ENCODE results near the gene LARGE1.

- TF ChIP-seq, protein P1, sequence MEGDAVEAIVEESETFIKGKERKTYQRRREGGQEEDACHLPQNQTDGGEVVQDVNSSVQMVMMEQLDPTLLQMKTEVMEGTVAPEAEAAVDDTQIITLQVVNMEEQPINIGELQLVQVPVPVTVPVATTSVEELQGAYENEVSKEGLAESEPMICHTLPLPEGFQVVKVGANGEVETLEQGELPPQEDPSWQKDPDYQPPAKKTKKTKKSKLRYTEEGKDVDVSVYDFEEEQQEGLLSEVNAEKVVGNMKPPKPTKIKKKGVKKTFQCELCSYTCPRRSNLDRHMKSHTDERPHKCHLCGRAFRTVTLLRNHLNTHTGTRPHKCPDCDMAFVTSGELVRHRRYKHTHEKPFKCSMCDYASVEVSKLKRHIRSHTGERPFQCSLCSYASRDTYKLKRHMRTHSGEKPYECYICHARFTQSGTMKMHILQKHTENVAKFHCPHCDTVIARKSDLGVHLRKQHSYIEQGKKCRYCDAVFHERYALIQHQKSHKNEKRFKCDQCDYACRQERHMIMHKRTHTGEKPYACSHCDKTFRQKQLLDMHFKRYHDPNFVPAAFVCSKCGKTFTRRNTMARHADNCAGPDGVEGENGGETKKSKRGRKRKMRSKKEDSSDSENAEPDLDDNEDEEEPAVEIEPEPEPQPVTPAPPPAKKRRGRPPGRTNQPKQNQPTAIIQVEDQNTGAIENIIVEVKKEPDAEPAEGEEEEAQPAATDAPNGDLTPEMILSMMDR (IDR thresholded peaks at IDR 0.05): no peak
- no peak for TF ChIP-seq POLR2A (IDR thresholded peaks at IDR 0.05)
Measured at GRCh38 chr22:33918676-33919365, 1.5 kb downstream of the LARGE1 start.
